NCI-H1048 (cell line): ENCODE data around the gene SH2D4B.

Experiments
- DNase-seq: peaks from one replicate; lab custom pipeline; 2025; lab: John Stamatoyannopoulos, UW

Gene SH2D4B

DNA sequence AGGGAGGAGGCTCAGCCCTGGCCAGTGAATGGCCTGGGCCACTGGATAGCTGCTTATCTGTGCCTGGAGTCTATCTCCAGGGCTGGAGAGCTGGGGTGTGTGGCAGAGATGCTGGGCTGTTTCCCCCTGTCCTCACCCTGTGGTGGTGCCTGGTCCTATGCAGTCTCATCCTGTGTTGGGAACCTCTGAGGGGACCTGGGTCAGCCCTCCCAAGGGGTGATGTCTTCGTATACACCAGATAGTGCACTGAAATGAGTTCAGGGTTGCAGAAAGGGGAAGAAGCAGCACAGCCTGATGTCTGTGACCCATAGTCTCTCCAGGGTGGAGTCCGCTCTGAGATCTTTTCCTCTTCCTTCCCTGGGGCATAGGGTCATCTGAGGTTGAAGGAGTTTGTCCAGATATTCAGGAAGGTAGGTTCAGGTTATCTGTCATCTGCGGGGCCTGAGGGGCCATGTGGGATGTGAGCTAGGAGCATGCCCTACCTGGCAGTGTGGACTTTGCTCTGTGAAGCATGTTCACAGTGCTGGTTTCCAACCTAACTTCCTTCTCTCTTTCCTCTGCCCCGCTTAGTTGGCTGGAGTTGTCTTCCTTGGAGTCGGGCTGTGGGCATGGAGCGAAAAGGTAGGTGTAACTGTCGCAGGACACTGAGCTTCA is 33.4 kb upstream of the SH2D4B start:
- no peak for DNase-seq

DNA sequence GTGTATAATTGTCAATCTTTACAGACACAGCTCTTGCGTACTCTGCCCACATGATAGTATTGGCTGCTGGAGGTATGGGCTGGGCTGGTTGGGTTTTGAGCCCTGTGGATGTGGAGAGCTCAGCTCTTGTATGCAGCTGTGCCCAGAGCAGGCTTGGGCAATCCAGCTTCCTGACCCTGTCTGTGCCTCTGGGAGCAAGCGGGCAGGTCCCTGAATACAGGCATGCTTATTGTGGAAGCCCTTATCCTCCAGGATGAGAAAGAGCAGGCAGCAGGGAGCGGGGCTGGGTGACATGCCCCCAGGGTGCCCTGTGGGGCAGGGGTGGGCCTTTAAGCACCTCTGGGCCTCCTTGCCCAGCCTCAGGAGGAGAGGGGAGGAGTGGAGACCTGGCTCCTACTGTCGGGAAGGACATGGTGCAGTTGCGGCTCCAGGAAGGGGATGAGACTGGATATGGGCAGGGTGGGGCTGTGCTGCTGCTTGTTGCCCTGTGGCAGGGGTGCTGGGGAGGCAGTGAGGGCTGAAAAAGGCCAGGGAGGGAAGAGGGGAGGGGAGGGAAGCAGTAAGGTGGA is 32.7 kb upstream of the SH2D4B start:
- no peak for DNase-seq

- DNase-seq, result no peak
Measured at GRCh38 chr10:80506189-80506575, 31.5 kb upstream of the SH2D4B start.

- no peak for DNase-seq
Measured at GRCh38 chr10:80506836-80507487, 30.7 kb upstream of the SH2D4B start.

GRCh38 chr10:80509108-80509402 is 28.6 kb upstream of the SH2D4B start:
- no peak for DNase-seq

DNA sequence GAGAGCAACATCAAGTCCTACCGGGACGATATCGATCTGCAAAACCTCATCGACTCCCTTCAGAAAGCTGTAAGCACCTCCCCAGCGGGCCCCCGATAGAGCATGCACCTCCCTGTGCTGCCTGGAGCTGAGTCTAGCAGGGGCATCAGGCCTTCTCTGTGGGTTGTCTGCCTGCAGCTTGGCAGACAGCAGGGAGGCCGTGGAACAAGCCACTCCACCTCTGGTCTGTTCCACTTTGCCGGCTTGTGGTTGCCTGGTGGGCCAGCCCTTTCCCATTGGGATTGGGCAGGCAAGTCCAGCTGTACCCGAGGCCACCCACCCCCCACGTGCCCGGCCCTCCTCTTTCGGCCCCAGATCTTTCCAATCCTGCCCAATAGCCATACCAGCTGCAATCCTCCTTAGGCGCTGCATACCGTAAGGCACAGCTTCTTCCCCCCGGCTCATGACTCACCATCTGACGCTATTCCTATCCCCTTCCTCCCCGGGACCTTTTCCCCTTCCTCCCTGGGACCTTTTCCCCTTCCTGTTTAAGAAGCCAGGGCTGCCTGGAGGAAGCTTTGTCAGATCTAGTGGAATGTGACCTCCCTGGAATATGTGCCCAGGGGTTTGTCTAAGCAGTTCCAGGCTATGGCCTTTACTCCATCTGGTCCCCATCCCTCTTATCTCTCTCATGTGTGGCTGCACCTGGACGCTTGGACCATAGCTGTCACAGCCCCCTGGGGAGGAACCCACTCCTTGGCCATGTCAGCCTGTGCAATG is 28.1 kb upstream of the SH2D4B start:
- DNase-seq, result no peak

GRCh38 chr10:80512031-80512526 is 25.6 kb upstream of the SH2D4B start:
- DNase-seq, result no peak

DNA sequence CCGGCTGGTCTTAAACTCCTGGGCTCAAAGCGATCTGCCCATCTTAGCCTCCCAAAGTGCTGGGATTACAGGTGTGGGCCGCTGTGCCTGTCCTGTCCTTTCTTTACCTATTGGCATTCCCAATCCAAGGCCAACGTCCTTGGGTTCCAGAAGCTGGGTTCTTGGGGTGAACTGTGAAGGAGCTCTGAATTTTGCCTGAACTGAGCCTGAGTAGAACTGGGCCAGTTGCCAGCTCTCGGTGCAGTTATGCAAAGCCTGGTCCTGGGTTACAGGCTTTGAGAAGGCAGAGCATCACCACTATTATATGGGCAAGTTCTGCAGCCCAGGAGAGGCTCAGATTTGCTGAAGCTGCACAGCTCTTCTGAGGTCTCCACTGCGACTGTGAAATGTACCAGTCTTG is 24.6 kb upstream of the SH2D4B start:
- no peak for DNase-seq

DNA sequence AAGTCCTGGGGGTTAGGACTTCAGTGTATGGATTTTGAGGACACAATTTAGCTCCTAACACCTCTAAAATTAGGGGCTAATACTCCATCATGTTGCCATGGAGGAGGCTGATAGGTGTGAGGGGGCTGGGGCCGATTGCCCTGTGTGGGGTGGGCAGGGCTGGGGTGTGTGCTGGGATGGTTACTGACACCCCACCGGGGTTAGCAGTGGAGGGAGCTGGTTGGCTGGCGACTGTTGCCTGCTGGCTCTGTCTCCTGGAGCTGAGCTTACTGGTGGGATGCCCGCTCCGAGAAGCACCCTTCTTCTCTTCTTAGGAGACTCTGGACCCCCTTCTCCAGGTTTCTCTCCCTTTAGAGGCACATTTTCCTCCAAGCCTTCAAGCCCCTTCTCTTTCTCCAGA is 22.2 kb upstream of the SH2D4B start:
- DNase-seq, result no peak

- DNase-seq, result no peak
Measured at GRCh38 chr10:80515941-80516340, 21.8 kb upstream of the SH2D4B start.

DNA sequence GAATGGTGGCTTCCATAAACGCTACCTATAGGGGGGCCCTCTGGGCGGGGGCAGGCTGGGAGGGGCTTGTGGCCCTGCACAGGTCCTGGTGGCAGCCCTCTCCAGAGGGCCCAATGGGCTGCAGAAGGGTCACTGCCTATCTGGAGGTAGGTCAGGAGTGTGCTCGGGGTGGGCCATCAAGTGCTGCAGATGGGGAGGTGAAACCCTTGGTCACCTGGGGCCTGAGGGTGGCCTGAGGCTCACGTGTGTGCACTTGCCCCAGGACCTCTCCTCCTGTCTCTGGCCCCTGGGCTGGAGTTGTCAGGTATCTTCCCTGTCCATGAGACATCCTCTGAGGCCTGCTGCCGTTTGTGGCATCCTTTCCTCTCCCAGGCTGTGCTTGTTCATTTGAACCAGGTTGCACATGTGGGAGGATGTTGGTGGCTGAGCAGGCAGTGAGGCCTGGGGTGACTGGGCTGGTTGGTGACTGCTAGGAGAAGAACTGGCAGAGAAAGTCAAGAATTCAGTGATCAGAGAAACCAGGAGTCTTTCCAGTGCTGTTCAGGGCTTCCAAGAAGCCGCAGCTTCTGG is 21.1 kb upstream of the SH2D4B start:
- DNase-seq, result no peak

- DNase-seq, result no peak
Measured at GRCh38 chr10:80517416-80518142, 20.1 kb upstream of the SH2D4B start.

GRCh38 chr10:80518143-80518806 is 19.4 kb upstream of the SH2D4B start:
- no peak for DNase-seq

DNA sequence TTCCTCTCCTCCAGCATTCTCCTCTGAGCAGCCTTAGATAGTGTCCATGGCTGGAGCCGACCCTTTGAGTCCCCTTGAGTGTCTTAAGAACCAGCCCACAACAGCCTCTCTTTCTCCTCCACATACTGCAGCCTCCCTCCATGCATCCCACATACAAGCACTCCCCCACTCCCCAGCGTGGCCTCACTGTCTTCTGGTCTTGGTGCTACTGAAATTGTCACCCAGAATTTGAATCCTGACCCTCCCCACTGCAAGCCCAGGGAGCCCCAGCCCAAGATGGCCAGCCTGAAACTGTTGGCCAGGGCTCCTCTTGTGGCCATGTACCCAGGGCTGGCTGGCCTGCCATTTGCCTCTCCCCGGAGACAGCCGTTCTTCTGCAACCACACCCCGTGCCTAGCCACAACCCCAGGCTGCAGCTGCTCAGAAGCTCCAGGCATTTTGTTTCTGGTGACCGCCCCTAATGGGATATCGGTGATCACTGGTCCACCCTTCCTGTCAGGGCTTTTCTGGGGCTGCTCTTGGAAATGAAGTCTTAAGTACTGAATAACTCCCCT is 18.8 kb upstream of the SH2D4B start:
- DNase-seq, result no peak

- DNase-seq, result no peak
Measured at GRCh38 chr10:80519936-80520650, 17.6 kb upstream of the SH2D4B start.

- no peak for DNase-seq
Measured at GRCh38 chr10:80520661-80521470, 16.8 kb upstream of the SH2D4B start.

- no peak for DNase-seq
Measured at GRCh38 chr10:80522756-80523363, 14.8 kb upstream of the SH2D4B start.

DNA sequence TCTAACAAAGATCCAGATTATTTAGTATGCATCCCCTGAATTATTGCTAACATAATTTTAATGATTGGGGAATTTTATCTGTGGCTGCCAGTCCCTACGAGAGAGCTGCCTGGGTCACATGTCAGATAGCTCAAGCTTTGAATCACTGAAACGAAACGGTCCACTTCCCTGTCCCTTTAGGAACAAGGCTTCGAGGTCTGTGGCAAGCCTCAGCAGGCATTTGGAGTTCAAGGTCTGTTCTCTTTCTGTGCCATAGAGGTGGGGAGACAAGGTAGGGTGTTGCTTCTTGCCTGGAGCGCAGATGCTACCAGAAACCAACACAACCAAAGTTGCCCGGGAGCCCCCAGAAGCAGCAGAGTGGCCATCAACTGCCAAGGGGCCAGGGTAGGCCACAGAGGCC is 13.9 kb upstream of the SH2D4B start:
- DNase-seq, result no peak
